ENCODE data around the gene KSR2.

KSR2 gene

GRCh38 chr12:117622087-117622486 is 346.7 kb downstream of the KSR2 start:
- no peak for DNase-seq (ENCODE audit: low spot score)
- Histone ChIP-seq H3K27ac (no peak overlapping the region), H3K4me3 (no peak overlapping the region)
- no peak for TF ChIP-seq CTCF (IDR thresholded peaks at IDR 0.05)

GRCh38 chr12:117607778-117608177 is 361.0 kb downstream of the KSR2 start:
- no peak overlapping the region for H3K27ac ChIP-seq
- TF ChIP-seq CTCF (IDR thresholded peaks at IDR 0.05) = no peak
- no peak for DNase-seq (ENCODE audit: low spot score)
- no peak overlapping the region for H3K4me3 ChIP-seq

- no peak for TF ChIP-seq CTCF (IDR thresholded peaks at IDR 0.05)
- Histone ChIP-seq H3K27ac (no peak overlapping the region), H3K4me3 (no peak overlapping the region)
- DNase-seq (ENCODE audit: low spot score) = no peak
Observed at GRCh38 chr12:117606945-117607344, 361.8 kb downstream of the KSR2 start.

- H3K4me3 ChIP-seq = no peak overlapping the region
- H3K27ac ChIP-seq = no peak overlapping the region
- DNase-seq (ENCODE audit: low spot score) = no peak
- TF ChIP-seq CTCF (IDR thresholded peaks at IDR 0.05) = no peak
Observed at GRCh38 chr12:117606024-117606423, 362.8 kb downstream of the KSR2 start.

GRCh38 chr12:117603316-117604113 is 365.3 kb downstream of the KSR2 start:
- TF ChIP-seq CTCF (IDR thresholded peaks at IDR 0.05) = no peak

GRCh38 chr12:117599849-117600248 is 368.9 kb downstream of the KSR2 start:
- Histone ChIP-seq H3K27ac (no peak overlapping the region), H3K4me3 (no peak overlapping the region)
- no peak for TF ChIP-seq CTCF (IDR thresholded peaks at IDR 0.05)
- DNase-seq (ENCODE audit: low spot score) = no peak

More at GRCh38 chr12:117603316-117604113, 365.3 kb downstream of the KSR2 start:
- no peak for DNase-seq (ENCODE audit: low spot score)
- H3K4me3 ChIP-seq = no peak overlapping the region
- no peak overlapping the region for H3K27ac ChIP-seq

GRCh38 chr12:117596968-117597367 is 371.8 kb downstream of the KSR2 start:
- DNase-seq (ENCODE audit: low spot score) = no peak
- Histone ChIP-seq H3K27ac (no peak overlapping the region), H3K4me3 (no peak overlapping the region)
- TF ChIP-seq CTCF (IDR thresholded peaks at IDR 0.05) = no peak
